GM18519 (cell line): Measurements from ENCODE around the gene PEDS1.
"Not testable (repeated sequence)": the region's sequence is repeated elsewhere in the genome, so short reads cannot be mapped to it uniquely, and the experiment has no call there.

Source experiments
- ATAC-seq: cut with Tn5 transposase; IDR thresholded peaks from one replicate; pipeline ENCODE4 v1.9.1; 2021; ENCODE audit warnings: mild to moderate bottlenecking, moderate library complexity; ENCODE audit not compliant: unreplicated experiment, low FRiP score

PEDS1 gene

GRCh38 chr20:50153500-50154377, at the start of gene PEDS1:
Gene PEDS1, minus strand, starts transcription at chr20:50153723. Its CDS starts 86 bp downstream, at chr20:50153637.
- ATAC-seq = peak; percentile 85

GRCh38 chr20:50202677-50203076, 49.2 kb upstream of the PEDS1 start:
- no peak for ATAC-seq

GRCh38 chr20:50201710-50202109, 48.2 kb upstream of the PEDS1 start:
- not testable (repeated sequence) for ATAC-seq

GRCh38 chr20:50200482-50201104, 47.1 kb upstream of the PEDS1 start:
- ATAC-seq = no peak

- no peak for ATAC-seq
Measured at GRCh38 chr20:50199703-50200102, 46.2 kb upstream of the PEDS1 start.

- no peak for ATAC-seq
Measured at GRCh38 chr20:50198716-50199115, 45.2 kb upstream of the PEDS1 start.

- no peak for ATAC-seq
Measured at GRCh38 chr20:50198180-50198666, 44.7 kb upstream of the PEDS1 start.

- ATAC-seq = no peak
Measured at GRCh38 chr20:50197463-50198179, 44.1 kb upstream of the PEDS1 start.

GRCh38 chr20:50196896-50197295, 43.4 kb upstream of the PEDS1 start:
- no peak for ATAC-seq

GRCh38 chr20:50196248-50196647, 42.7 kb upstream of the PEDS1 start:
- ATAC-seq = no peak

GRCh38 chr20:50195524-50196120, 42.1 kb upstream of the PEDS1 start:
- ATAC-seq = no peak

- ATAC-seq = no peak
Measured at GRCh38 chr20:50194831-50195523, 41.5 kb upstream of the PEDS1 start.

GRCh38 chr20:50194422-50194830, 40.9 kb upstream of the PEDS1 start:
- ATAC-seq = no peak

- no peak for ATAC-seq
Measured at GRCh38 chr20:50193836-50194421, 40.4 kb upstream of the PEDS1 start.

GRCh38 chr20:50193199-50193835, 39.8 kb upstream of the PEDS1 start:
- ATAC-seq = no peak

GRCh38 chr20:50192364-50193198, 39.1 kb upstream of the PEDS1 start:
- ATAC-seq = no peak

GRCh38 chr20:50191544-50192363, 38.2 kb upstream of the PEDS1 start:
- no peak for ATAC-seq
